Neuronal stem cell (in vitro differentiated cells): ENCODE measurements around the gene EMX2.

Experiments used
- DNase-seq: peaks from one replicate; pipeline ENCODE4 v3.0.0-alpha.2; 2013; ENCODE audit warnings: low spot score
- H2AFZ ChIP-seq: one replicate; pipeline ENCODE4 v1.6.1; 2013; ENCODE audit warnings: mild to moderate bottlenecking, low read length, inconsistent platforms
- H2AK5ac ChIP-seq: 2 replicates; pipeline ENCODE4 v1.6.1; 2013; ENCODE audit warnings: low read depth, mild to moderate bottlenecking, inconsistent platforms, low read length, moderate library complexity, mixed read lengths
- H2BK120ac ChIP-seq: 2 replicates; pipeline ENCODE4 v1.6.1; 2013; ENCODE audit warnings: low read depth, mild to moderate bottlenecking, inconsistent platforms, low read length, moderate library complexity, mixed read lengths
- H2BK12ac ChIP-seq: one replicate; pipeline ENCODE4 v1.6.1; 2013; ENCODE audit warnings: low read length, inconsistent platforms
- H2BK15ac ChIP-seq: 2 replicates; pipeline ENCODE4 v1.6.1; 2013; ENCODE audit warnings: mild to moderate bottlenecking, low read length, inconsistent platforms, mixed read lengths
- H2BK5ac ChIP-seq: one replicate; pipeline ENCODE4 v1.6.1; 2013; ENCODE audit warnings: inconsistent platforms, mild to moderate bottlenecking, low read length, moderate library complexity
- H3K14ac ChIP-seq: one replicate; pipeline ENCODE4 v1.6.1; 2013; ENCODE audit warnings: low read length, inconsistent platforms
- H3K18ac ChIP-seq: 2 replicates; pipeline ENCODE4 v1.6.1; 2013; ENCODE audit warnings: low read length, inconsistent platforms
- H3K23ac ChIP-seq: 2 replicates; pipeline ENCODE4 v1.6.1; 2013; ENCODE audit warnings: low read depth, mild to moderate bottlenecking, mixed read lengths, low read length, inconsistent platforms; ENCODE audit not compliant: poor library complexity
- H3K27ac ChIP-seq: replicated peaks from 3 replicates; pipeline ENCODE4 v1.5.1; 2013; ENCODE audit warnings: low read length, inconsistent platforms
- H3K27me3 ChIP-seq, 3 experiments: 2 replicates each; pipeline ENCODE4 v1.6.1; 2013; ENCODE audit warnings: low read length in 3 of 3, mild to moderate bottlenecking in 2 of 3, inconsistent platforms in 1 of 3, low read depth in 1 of 3, mixed read lengths in 1 of 3, moderate library complexity in 1 of 3; ENCODE audit not compliant: control insufficient read depth in 3 of 3, insufficient read depth in 3 of 3
- H3K36me3 ChIP-seq, 2 donors: replicated peaks in 1 of 2; 2 replicates each; pipeline ENCODE4 v1.6.1; 2013; ENCODE audit warnings: low read length in 2 of 2; ENCODE audit not compliant: control insufficient read depth in 2 of 2, insufficient read depth in 2 of 2
- H3K4ac ChIP-seq: 2 replicates; pipeline ENCODE4 v1.6.1; 2013; ENCODE audit warnings: inconsistent platforms, mild to moderate bottlenecking, low read length, moderate library complexity
- H3K4me1 ChIP-seq, 2 donors: 1 replicate in 1 of 2; 2 replicates in 1 of 2; pipeline ENCODE4 v1.6.1; 2013; ENCODE audit warnings: low read length in 2 of 2, low read depth in 1 of 2; ENCODE audit not compliant: control insufficient read depth in 2 of 2, insufficient read depth in 1 of 2
- H3K4me2 ChIP-seq: one replicate; pipeline ENCODE4 v1.6.1; 2013; ENCODE audit warnings: mild to moderate bottlenecking, low read length, inconsistent platforms; ENCODE audit not compliant: insufficient read depth, poor library complexity, severe bottlenecking
- H3K4me3 ChIP-seq, 2 donors: 2 replicates each; pipeline ENCODE4 v1.5.1; 2013; ENCODE audit warnings: low read length in 2 of 2, mild to moderate bottlenecking in 2 of 2, inconsistent platforms in 1 of 2, moderate library complexity in 1 of 2
- H3K79me1 ChIP-seq: one replicate; pipeline ENCODE4 v1.6.1; 2013; ENCODE audit warnings: low read depth, mild to moderate bottlenecking, inconsistent platforms, low read length, moderate library complexity
- H3K9ac ChIP-seq: one replicate; pipeline ENCODE4 v1.6.1; 2013; ENCODE audit warnings: mild to moderate bottlenecking, low read depth, low read length, inconsistent platforms; ENCODE audit not compliant: poor library complexity
- H3K9me3 ChIP-seq, 2 donors: replicated peaks in 1 of 2; 2 replicates each; pipeline versions ENCODE3 to v1.6.1; 2013; ENCODE audit warnings: low read length in 2 of 2, mild to moderate bottlenecking in 2 of 2, inconsistent platforms in 1 of 2, low read depth in 1 of 2, mixed read lengths in 1 of 2, moderate library complexity in 1 of 2; ENCODE audit not compliant: control insufficient read depth in 2 of 2, insufficient read depth in 1 of 2
- H4K8ac ChIP-seq: one replicate; pipeline ENCODE4 v1.6.1; 2013; ENCODE audit warnings: low read depth, mild to moderate bottlenecking, inconsistent platforms, low read length, moderate library complexity
- H4K91ac ChIP-seq: one replicate; pipeline ENCODE4 v1.6.1; 2013; ENCODE audit warnings: low read length, low read depth, mild to moderate bottlenecking, inconsistent platforms; ENCODE audit not compliant: poor library complexity
- WGBS, 2 donors: extraction: QIAGEN DNeasy Blood & Tissue Kit; methylation state at CpG; one replicate each; pipeline ENCODE4 v1.1.7; 2013; ENCODE audit warnings: missing lambda C conversion rate in 2 of 2, mixed read lengths in 1 of 2; ENCODE audit not compliant: insufficient read length in 2 of 2, insufficient replicate concordance in 1 of 2; ENCODE audit errors: extremely low coverage in 2 of 2; 5-methylcytosine and 5-hydroxymethylcytosine counted together

The EMX2 gene

DNA sequence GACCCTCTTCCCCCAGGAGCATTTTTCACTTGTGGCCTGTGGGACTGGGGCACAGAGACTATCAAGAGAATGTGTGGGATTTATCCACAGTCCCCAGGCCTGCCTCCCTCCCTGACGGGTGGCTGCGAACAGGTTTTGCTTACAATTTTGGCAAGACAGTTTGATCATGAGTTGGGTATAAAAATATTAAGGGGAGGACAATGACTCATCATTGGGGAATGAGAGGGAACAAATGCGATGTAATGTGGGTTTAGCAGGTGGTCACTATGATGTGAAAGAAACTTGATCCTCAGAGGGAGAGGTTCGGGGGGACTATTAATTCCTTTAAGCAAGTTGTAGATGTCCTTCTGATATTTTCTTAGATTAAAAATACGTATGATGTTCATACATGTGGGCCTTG is 52.2 kb downstream of the EMX2 start:
- Histone ChIP-seq H2BK12ac (no peak overlapping the region), H2BK5ac (no peak overlapping the region), H3K9ac (no peak overlapping the region), H3K4me2 (no peak overlapping the region), H3K36me3 (no peaks in the 10 kb centered on the region), H2AFZ (no peak overlapping the region), H2BK15ac (no peak overlapping the region), H3K4ac (no peak overlapping the region), H2AK5ac (no peak overlapping the region), H3K79me1 (no peaks in the 10 kb centered on the region), H4K91ac (no peak overlapping the region), H3K14ac (no peak overlapping the region), H3K18ac (no peak overlapping the region), H4K8ac (no peak overlapping the region), H3K4me3 (no peak overlapping the region), H3K9me3 (no peaks in the 10 kb centered on the region), H2BK120ac (no peak overlapping the region), H3K4me1 (no peaks in the 10 kb centered on the region), H3K27ac (no peak overlapping the region), H3K23ac (no peak overlapping the region), H3K27me3 (no peaks in the 10 kb centered on the region)
- WGBS, 2 donors, result no CpG with 5 or more reads among the region's 5 CpGs
- DNase-seq, result no peak

DNA sequence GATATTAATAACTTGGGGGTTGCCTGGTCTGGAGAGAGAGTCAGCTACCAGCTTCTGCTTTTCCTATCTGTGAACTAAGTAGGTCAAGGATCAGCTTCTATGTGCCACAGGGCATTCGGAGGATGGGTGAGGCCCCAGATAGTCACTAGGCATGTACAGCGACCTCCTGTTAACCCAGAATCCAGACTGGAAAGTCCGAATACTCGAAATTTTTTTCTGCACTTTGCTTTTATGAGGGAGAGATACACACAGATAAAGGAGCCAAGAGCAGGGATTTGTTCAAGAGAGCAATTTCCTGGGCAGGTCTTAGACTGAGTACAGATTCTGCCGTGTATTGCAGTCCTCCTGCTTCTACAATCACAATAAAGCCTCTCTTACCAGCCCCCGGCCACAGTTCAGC is 54.2 kb downstream of the EMX2 start:
- Histone ChIP-seq H3K79me1 (no peaks in the 10 kb centered on the region), H3K18ac (no peak overlapping the region), H3K4me2 (no peak overlapping the region), H2BK12ac (no peak overlapping the region), H3K9ac (no peak overlapping the region), H3K4me3 (no peak overlapping the region), H2BK15ac (no peak overlapping the region), H3K4ac (no peak overlapping the region), H3K27ac (no peak overlapping the region), H2BK5ac (no peak overlapping the region), H3K14ac (no peak overlapping the region), H2AFZ (no peak overlapping the region), H4K8ac (no peak overlapping the region), H3K36me3 (no peaks in the 10 kb centered on the region), H3K23ac (no peak overlapping the region), H3K27me3 (no peaks in the 10 kb centered on the region), H4K91ac (no peak overlapping the region), H3K4me1 (no peaks in the 10 kb centered on the region), H2AK5ac (no peak overlapping the region), H3K9me3 (no peaks in the 10 kb centered on the region), H2BK120ac (no peak overlapping the region)
- WGBS, 2 donors, result no CpG with 5 or more reads among the region's 6 CpGs
- DNase-seq, result no peak

DNA sequence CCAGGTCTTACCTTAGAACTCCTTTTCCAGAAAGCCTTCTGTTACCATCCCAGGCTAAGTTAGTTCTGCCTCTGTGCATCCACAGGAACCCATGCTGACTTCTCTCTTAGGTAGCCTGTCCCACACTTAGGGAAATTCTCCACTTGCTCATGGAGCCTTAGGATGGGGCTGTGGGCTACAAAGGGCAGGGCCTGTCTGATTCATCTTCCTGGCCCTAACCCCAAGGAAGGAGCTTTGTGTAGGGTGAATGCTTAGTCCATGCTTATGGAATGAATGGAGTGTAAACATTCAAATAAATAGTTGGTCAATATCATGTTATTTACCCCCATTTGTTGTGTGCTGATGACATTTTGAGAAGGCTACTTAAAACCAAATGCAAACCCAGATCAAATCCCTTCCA is 54.7 kb downstream of the EMX2 start:
- no peak overlapping the region for H4K91ac ChIP-seq
- H3K4me2 ChIP-seq, result no peak overlapping the region
- no peak overlapping the region for H3K9ac ChIP-seq
- no peaks in the 10 kb centered on the region for H3K9me3 ChIP-seq
- H2BK120ac ChIP-seq, result no peak overlapping the region
- no peak overlapping the region for H3K4me3 ChIP-seq
- no peak overlapping the region for H2AK5ac ChIP-seq
- H3K27me3 ChIP-seq, result no peaks in the 10 kb centered on the region
- no peak overlapping the region for H3K23ac ChIP-seq
- H2BK5ac ChIP-seq, result no peak overlapping the region
- no peaks in the 10 kb centered on the region for H3K79me1 ChIP-seq
- H3K4me1 ChIP-seq, result no peaks in the 10 kb centered on the region
- H3K36me3 ChIP-seq, result no peaks in the 10 kb centered on the region
- no peak overlapping the region for H3K18ac ChIP-seq
- H3K4ac ChIP-seq, result no peak overlapping the region
- no peak overlapping the region for H2AFZ ChIP-seq
- no peak for DNase-seq
- no peak overlapping the region for H4K8ac ChIP-seq
- H3K14ac ChIP-seq, result no peak overlapping the region
- no peak overlapping the region for H2BK15ac ChIP-seq
- H2BK12ac ChIP-seq, result no peak overlapping the region
- no peak overlapping the region for H3K27ac ChIP-seq
